ENCODE measurements around the gene CCDC83.

DNA sequence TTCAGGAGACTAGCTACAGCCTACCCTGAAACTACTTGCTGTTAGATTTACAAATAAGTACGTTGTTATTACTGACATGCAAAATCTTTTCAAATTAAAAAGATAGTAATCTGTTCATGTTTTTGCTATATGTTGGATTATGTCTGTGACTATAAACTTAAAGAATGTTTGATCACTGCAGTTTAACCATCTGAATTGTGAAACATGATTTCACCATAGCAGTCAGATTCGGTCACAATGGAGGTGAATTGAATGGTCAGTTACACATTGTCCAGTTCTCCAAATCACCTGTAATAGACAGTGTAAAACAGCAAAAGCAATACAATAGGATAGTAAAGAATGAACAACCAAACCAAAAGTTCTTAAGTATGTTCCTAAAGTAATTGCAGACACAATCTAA, 43.3 kb downstream of the CCDC83 start:
- TF ChIP-seq CTCF (IDR thresholded peaks at IDR 0.05 in 4 of 5, conservative IDR thresholded peaks at IDR 0.05 in 1 of 5), result no peak
- TF ChIP-seq POLR2A (IDR thresholded peaks at IDR 0.05), result no peak

Data from gastrocnemius medialis (tissue), 4 donors.